ENCODE measurements around the gene GTPBP10.

GTPBP10 gene

DNA sequence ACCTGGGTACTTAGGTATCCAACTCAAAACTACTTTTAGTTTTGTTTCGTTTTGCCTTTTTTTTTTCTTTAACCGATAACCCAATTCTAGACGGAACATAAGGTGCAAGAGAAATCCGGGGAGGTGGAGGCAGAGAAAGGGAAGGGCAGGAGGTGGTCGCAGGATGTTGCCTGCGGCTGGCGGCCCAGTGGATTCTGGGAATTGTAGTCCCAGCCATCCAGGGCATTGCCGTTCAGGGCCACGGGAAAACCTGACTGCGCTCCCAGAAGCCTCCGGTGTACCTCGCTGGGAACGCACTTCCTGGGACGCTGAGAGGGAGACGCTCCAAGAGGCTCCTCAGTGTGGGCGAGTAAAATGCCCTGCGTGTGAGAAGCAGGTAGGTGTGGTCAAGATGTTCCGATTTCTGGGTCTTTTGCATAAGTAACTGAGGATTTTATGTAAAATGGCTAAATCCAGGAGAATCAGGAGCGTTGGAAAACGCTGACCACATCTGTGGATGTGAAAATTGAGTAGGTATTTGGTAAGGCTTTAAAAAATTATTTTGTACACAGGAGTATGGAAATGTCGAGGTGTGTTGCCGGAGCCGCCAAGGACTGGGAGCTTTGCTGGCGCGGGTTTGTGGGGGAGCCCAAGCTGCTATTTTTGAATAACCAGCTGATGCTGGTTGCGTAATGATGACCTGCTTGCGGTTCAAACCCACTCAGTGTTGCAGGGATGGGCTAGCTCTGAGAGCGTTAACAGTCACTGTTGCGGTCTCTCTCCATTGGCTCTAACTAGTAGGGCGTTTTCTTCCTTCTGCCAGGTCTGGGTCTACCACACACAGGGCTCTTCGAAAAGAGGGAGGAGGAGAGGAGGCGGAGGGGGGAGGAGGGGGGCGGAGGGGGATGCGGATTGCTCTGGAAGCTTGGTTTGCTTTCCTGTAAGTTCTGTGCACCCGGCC, 56.9 kb downstream of the GTPBP10 start, which contains the start of gene CLDN12:
Gene CLDN12, plus strand, starts transcription at position 288 of the 940 bp plus-strand sequence. CDS start 9,216 bp downstream, outside the sequence.
- Histone ChIP-seq H3K4me3 (replicated peaks; ENCODE audit: insufficient read depth, low read length) (peak within 1 kb of the TSS; percentile 57), H3K27me3 (ENCODE audit: insufficient read depth, poor library complexity, severe bottlenecking) (no peaks in the 10 kb centered on the region), H3K27ac (replicated peaks) (peak within 1 kb of the TSS; percentile 73)
- no peak for TF ChIP-seq SPI1 (IDR thresholded peaks at IDR 0.05; ENCODE audit: borderline replicate concordance, low read depth)
- peak; percentile 86 for TF ChIP-seq POLR2AphosphoS5 (IDR thresholded peaks at IDR 0.05; ENCODE audit: low read depth)
- peak; percentile 41 for TF ChIP-seq GABPA (IDR thresholded peaks at IDR 0.05; ENCODE audit: low read depth)
- peak; percentile 94 to 96 for DNase-seq (ENCODE audit: low read depth in 1 of 2, low spot score in 1 of 2)

DNA sequence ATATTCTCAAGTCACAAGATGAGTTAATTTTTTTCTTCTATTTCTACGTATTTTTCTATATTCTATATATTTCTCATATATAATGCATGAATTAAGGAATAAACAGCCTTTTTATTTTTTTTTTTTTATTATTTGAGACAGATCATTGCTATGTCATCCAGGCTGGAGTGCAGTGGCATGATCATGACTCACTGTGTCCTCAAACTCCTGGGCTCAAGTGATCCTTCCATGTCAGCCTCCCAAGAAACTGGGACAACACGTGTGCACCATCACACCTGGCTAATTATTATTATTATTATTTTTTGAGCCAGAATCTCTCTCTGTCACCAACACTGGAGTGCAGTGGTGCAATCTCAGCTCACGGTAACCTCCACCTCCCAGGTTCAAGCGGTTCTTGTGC, 58.3 kb downstream of the GTPBP10 start:
- TF ChIP-seq SPI1 (IDR thresholded peaks at IDR 0.05; ENCODE audit: borderline replicate concordance, low read depth) (no peak), GABPA (IDR thresholded peaks at IDR 0.05; ENCODE audit: low read depth) (no peak), POLR2AphosphoS5 (IDR thresholded peaks at IDR 0.05; ENCODE audit: low read depth) (no peak)
- TF ChIP-seq, protein P1, sequence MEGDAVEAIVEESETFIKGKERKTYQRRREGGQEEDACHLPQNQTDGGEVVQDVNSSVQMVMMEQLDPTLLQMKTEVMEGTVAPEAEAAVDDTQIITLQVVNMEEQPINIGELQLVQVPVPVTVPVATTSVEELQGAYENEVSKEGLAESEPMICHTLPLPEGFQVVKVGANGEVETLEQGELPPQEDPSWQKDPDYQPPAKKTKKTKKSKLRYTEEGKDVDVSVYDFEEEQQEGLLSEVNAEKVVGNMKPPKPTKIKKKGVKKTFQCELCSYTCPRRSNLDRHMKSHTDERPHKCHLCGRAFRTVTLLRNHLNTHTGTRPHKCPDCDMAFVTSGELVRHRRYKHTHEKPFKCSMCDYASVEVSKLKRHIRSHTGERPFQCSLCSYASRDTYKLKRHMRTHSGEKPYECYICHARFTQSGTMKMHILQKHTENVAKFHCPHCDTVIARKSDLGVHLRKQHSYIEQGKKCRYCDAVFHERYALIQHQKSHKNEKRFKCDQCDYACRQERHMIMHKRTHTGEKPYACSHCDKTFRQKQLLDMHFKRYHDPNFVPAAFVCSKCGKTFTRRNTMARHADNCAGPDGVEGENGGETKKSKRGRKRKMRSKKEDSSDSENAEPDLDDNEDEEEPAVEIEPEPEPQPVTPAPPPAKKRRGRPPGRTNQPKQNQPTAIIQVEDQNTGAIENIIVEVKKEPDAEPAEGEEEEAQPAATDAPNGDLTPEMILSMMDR (IDR thresholded peaks at IDR 0.05; ENCODE audit: insufficient read depth, low read length) = no peak
- TF ChIP-seq, protein P2, sequence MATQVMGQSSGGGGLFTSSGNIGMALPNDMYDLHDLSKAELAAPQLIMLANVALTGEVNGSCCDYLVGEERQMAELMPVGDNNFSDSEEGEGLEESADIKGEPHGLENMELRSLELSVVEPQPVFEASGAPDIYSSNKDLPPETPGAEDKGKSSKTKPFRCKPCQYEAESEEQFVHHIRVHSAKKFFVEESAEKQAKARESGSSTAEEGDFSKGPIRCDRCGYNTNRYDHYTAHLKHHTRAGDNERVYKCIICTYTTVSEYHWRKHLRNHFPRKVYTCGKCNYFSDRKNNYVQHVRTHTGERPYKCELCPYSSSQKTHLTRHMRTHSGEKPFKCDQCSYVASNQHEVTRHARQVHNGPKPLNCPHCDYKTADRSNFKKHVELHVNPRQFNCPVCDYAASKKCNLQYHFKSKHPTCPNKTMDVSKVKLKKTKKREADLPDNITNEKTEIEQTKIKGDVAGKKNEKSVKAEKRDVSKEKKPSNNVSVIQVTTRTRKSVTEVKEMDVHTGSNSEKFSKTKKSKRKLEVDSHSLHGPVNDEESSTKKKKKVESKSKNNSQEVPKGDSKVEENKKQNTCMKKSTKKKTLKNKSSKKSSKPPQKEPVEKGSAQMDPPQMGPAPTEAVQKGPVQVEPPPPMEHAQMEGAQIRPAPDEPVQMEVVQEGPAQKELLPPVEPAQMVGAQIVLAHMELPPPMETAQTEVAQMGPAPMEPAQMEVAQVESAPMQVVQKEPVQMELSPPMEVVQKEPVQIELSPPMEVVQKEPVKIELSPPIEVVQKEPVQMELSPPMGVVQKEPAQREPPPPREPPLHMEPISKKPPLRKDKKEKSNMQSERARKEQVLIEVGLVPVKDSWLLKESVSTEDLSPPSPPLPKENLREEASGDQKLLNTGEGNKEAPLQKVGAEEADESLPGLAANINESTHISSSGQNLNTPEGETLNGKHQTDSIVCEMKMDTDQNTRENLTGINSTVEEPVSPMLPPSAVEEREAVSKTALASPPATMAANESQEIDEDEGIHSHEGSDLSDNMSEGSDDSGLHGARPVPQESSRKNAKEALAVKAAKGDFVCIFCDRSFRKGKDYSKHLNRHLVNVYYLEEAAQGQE (IDR thresholded peaks at IDR 0.05; ENCODE audit: insufficient replicate concordance, low read depth) = no peak
- Histone ChIP-seq H3K27ac (replicated peaks) (peak overlapping the region; percentile 51; the same call in 1 of the 2 replicates), H3K27me3 (ENCODE audit: insufficient read depth, poor library complexity, severe bottlenecking) (no peaks in the 10 kb centered on the region), H3K4me3 (replicated peaks; ENCODE audit: insufficient read depth, low read length) (no peak overlapping the region)
- DNase-seq (ENCODE audit: low read depth in 1 of 2, low spot score in 1 of 2) = no peak

DNA sequence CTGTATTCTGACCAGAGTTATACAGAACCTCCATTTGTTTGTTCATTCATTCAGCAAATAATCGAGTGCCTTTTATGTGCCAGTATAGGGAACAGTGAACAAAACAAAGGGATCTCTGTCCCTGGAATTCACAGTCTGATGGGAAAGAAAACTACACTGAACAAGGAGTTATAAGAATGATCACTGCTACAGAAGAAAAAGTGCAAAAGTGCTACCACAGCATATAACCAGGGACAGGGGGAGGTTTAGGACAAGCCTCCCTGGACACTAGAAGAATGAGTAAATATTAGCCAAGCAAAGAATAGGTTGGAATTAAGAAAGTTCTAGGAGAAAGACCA, 60.9 kb downstream of the GTPBP10 start:
- Histone ChIP-seq H3K27me3 (ENCODE audit: insufficient read depth, poor library complexity, severe bottlenecking) (no peaks in the 10 kb centered on the region), H3K27ac (replicated peaks) (no peak overlapping the region), H3K4me3 (replicated peaks; ENCODE audit: insufficient read depth, low read length) (no peak overlapping the region)
- TF ChIP-seq GABPA (IDR thresholded peaks at IDR 0.05; ENCODE audit: low read depth) (no peak), POLR2AphosphoS5 (IDR thresholded peaks at IDR 0.05; ENCODE audit: low read depth) (no peak), SPI1 (IDR thresholded peaks at IDR 0.05; ENCODE audit: borderline replicate concordance, low read depth) (no peak)
- TF ChIP-seq, protein P2 (IDR thresholded peaks at IDR 0.05; ENCODE audit: insufficient replicate concordance, low read depth) = no peak
- TF ChIP-seq, protein P1 (IDR thresholded peaks at IDR 0.05; ENCODE audit: insufficient read depth, low read length) = no peak
- DNase-seq (ENCODE audit: low read depth in 1 of 2, low spot score in 1 of 2) = no peak

DNA sequence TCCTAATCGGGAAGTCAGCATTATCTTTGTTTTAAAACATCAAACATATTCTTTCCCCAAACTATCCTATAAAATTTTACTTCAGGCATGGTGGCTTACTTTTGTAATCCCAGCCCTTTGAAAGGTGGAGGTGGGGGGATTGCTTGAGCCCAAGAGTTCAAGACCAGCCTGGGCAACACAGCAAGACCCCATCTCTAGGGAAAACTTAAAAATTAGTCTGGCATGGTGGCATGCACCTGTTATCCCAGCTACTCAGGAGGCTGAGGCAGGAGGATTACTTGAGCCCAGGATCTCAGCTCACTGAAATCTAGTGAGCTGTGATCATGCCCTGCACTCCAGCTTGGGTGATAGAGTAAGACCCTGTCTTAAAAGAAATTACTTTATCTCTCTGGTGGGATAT, 61.6 kb downstream of the GTPBP10 start:
- no peak for DNase-seq (ENCODE audit: low read depth in 1 of 2, low spot score in 1 of 2)
- no peaks in the 10 kb centered on the region for H3K27me3 ChIP-seq (ENCODE audit: insufficient read depth, poor library complexity, severe bottlenecking)
- H3K27ac ChIP-seq (replicated peaks) = no peak overlapping the region
- TF ChIP-seq POLR2AphosphoS5 (IDR thresholded peaks at IDR 0.05; ENCODE audit: low read depth) (no peak), GABPA (IDR thresholded peaks at IDR 0.05; ENCODE audit: low read depth) (no peak), SPI1 (IDR thresholded peaks at IDR 0.05; ENCODE audit: borderline replicate concordance, low read depth) (no peak)
- TF ChIP-seq, protein P2 (IDR thresholded peaks at IDR 0.05; ENCODE audit: insufficient replicate concordance, low read depth) = no peak
- TF ChIP-seq, protein P1 (IDR thresholded peaks at IDR 0.05; ENCODE audit: insufficient read depth, low read length) = no peak
- H3K4me3 ChIP-seq (replicated peaks; ENCODE audit: insufficient read depth, low read length) = no peak overlapping the region
